ENCODE results near the gene ZNF276.

The ZNF276 gene

GRCh38 chr16:89721546-89722391 is 432 bp downstream of the ZNF276 start:
- Histone ChIP-seq H3K9me3 (ENCODE audit: control insufficient read depth, low read depth, low read length) (no peaks in the 10 kb centered on the region), H3K27me3 (ENCODE audit: control insufficient read depth, insufficient read depth, low read length) (peaks cover 45% of the 10 kb centered on the region), H3K27ac (ENCODE audit: low read length) (no peak overlapping the region), H3K4me1 (ENCODE audit: control insufficient read depth, low read depth, low read length) (no peaks in the 10 kb centered on the region), H3K36me3 (ENCODE audit: control insufficient read depth, low read depth, low read length) (peaks cover 5% of the 10 kb centered on the region), H3K4me3 (ENCODE audit: low read length) (peak overlapping the region; percentile 66), H3K9ac (ENCODE audit: low read length) (peak overlapping the region; percentile 7)

- H3K36me3 ChIP-seq (ENCODE audit: control insufficient read depth, low read depth, low read length) = peaks cover 5% of the 10 kb centered on the region
- no peaks in the 10 kb centered on the region for H3K4me1 ChIP-seq (ENCODE audit: control insufficient read depth, low read depth, low read length)
- peaks cover 44% of the 10 kb centered on the region for H3K27me3 ChIP-seq (ENCODE audit: control insufficient read depth, insufficient read depth, low read length)
- no peak overlapping the region for H3K27ac ChIP-seq (ENCODE audit: low read length)
- peak overlapping the region; percentile 7 for H3K9ac ChIP-seq (ENCODE audit: low read length)
- no peaks in the 10 kb centered on the region for H3K9me3 ChIP-seq (ENCODE audit: control insufficient read depth, low read depth, low read length)
- H3K4me3 ChIP-seq (ENCODE audit: low read length) = peak overlapping the region; percentile 66
Observed at GRCh38 chr16:89722392-89723278, 1.3 kb downstream of the ZNF276 start.

- peaks cover 35% of the 10 kb centered on the region for H3K27me3 ChIP-seq (ENCODE audit: control insufficient read depth, insufficient read depth, low read length)
- H3K4me1 ChIP-seq (ENCODE audit: control insufficient read depth, low read depth, low read length) = no peaks in the 10 kb centered on the region
- H3K9me3 ChIP-seq (ENCODE audit: control insufficient read depth, low read depth, low read length) = no peaks in the 10 kb centered on the region
- H3K4me3 ChIP-seq (ENCODE audit: low read length) = no peak overlapping the region
- H3K27ac ChIP-seq (ENCODE audit: low read length) = no peak overlapping the region
- peaks cover 5% of the 10 kb centered on the region for H3K36me3 ChIP-seq (ENCODE audit: control insufficient read depth, low read depth, low read length)
- no peak overlapping the region for H3K9ac ChIP-seq (ENCODE audit: low read length)
Observed at GRCh38 chr16:89723279-89724250, 2.2 kb downstream of the ZNF276 start.

- Histone ChIP-seq H3K9ac (ENCODE audit: low read length) (no peak overlapping the region), H3K9me3 (ENCODE audit: control insufficient read depth, low read depth, low read length) (no peaks in the 10 kb centered on the region), H3K4me3 (ENCODE audit: low read length) (no peak overlapping the region), H3K27me3 (ENCODE audit: control insufficient read depth, insufficient read depth, low read length) (peaks cover 12% of the 10 kb centered on the region), H3K4me1 (ENCODE audit: control insufficient read depth, low read depth, low read length) (peaks cover 7% of the 10 kb centered on the region), H3K36me3 (ENCODE audit: control insufficient read depth, low read depth, low read length) (peaks cover 5% of the 10 kb centered on the region), H3K27ac (ENCODE audit: low read length) (no peak overlapping the region)
Observed at GRCh38 chr16:89727406-89728120, 6.2 kb downstream of the ZNF276 start.

GRCh38 chr16:89729293-89729692 is 8.0 kb downstream of the ZNF276 start:
- H3K4me1 ChIP-seq (ENCODE audit: control insufficient read depth, low read depth, low read length) = peaks cover 7% of the 10 kb centered on the region
- no peaks in the 10 kb centered on the region for H3K9me3 ChIP-seq (ENCODE audit: control insufficient read depth, low read depth, low read length)
- H3K4me3 ChIP-seq (ENCODE audit: low read length) = no peak overlapping the region
- no peak overlapping the region for H3K27ac ChIP-seq (ENCODE audit: low read length)
- H3K36me3 ChIP-seq (ENCODE audit: control insufficient read depth, low read depth, low read length) = peaks cover 11% of the 10 kb centered on the region
- no peak overlapping the region for H3K9ac ChIP-seq (ENCODE audit: low read length)
- peaks cover 2% of the 10 kb centered on the region for H3K27me3 ChIP-seq (ENCODE audit: control insufficient read depth, insufficient read depth, low read length)

GRCh38 chr16:89729863-89730593 is 8.7 kb downstream of the ZNF276 start:
- no peak overlapping the region for H3K27ac ChIP-seq (ENCODE audit: low read length)
- no peaks in the 10 kb centered on the region for H3K9me3 ChIP-seq (ENCODE audit: control insufficient read depth, low read depth, low read length)
- H3K9ac ChIP-seq (ENCODE audit: low read length) = no peak overlapping the region
- peaks cover 7% of the 10 kb centered on the region for H3K4me1 ChIP-seq (ENCODE audit: control insufficient read depth, low read depth, low read length)
- peaks cover 10% of the 10 kb centered on the region for H3K36me3 ChIP-seq (ENCODE audit: control insufficient read depth, low read depth, low read length)
- no peak overlapping the region for H3K4me3 ChIP-seq (ENCODE audit: low read length)
- H3K27me3 ChIP-seq (ENCODE audit: control insufficient read depth, insufficient read depth, low read length) = no peaks in the 10 kb centered on the region

GRCh38 chr16:89730610-89731234 is 9.4 kb downstream of the ZNF276 start:
- Histone ChIP-seq H3K27ac (ENCODE audit: low read length) (no peak overlapping the region), H3K27me3 (ENCODE audit: control insufficient read depth, insufficient read depth, low read length) (no peaks in the 10 kb centered on the region), H3K9me3 (ENCODE audit: control insufficient read depth, low read depth, low read length) (no peaks in the 10 kb centered on the region)

GRCh38 chr16:89732142-89732917 is 11.0 kb downstream of the ZNF276 start:
- no peaks in the 10 kb centered on the region for H3K9me3 ChIP-seq (ENCODE audit: control insufficient read depth, low read depth, low read length)
- no peak overlapping the region for H3K4me3 ChIP-seq (ENCODE audit: low read length)
- H3K36me3 ChIP-seq (ENCODE audit: control insufficient read depth, low read depth, low read length) = peaks cover 23% of the 10 kb centered on the region
- H3K9ac ChIP-seq (ENCODE audit: low read length) = no peak overlapping the region
- H3K27me3 ChIP-seq (ENCODE audit: control insufficient read depth, insufficient read depth, low read length) = no peaks in the 10 kb centered on the region
- peaks cover 7% of the 10 kb centered on the region for H3K4me1 ChIP-seq (ENCODE audit: control insufficient read depth, low read depth, low read length)
- no peak overlapping the region for H3K27ac ChIP-seq (ENCODE audit: low read length)

More at GRCh38 chr16:89730610-89731234, 9.4 kb downstream of the ZNF276 start:
- Histone ChIP-seq H3K9ac (ENCODE audit: low read length) (no peak overlapping the region), H3K4me1 (ENCODE audit: control insufficient read depth, low read depth, low read length) (peaks cover 7% of the 10 kb centered on the region), H3K36me3 (ENCODE audit: control insufficient read depth, low read depth, low read length) (peaks cover 15% of the 10 kb centered on the region), H3K4me3 (ENCODE audit: low read length) (no peak overlapping the region)

GRCh38 chr16:89732918-89733242 is 11.5 kb downstream of the ZNF276 start:
- Histone ChIP-seq H3K36me3 (ENCODE audit: control insufficient read depth, low read depth, low read length) (peaks cover 29% of the 10 kb centered on the region), H3K4me3 (ENCODE audit: low read length) (no peak overlapping the region), H3K9ac (ENCODE audit: low read length) (no peak overlapping the region)

More at GRCh38 chr16:89732918-89733242, 11.5 kb downstream of the ZNF276 start:
- Histone ChIP-seq H3K9me3 (ENCODE audit: control insufficient read depth, low read depth, low read length) (no peaks in the 10 kb centered on the region), H3K27ac (ENCODE audit: low read length) (no peak overlapping the region), H3K27me3 (ENCODE audit: control insufficient read depth, insufficient read depth, low read length) (no peaks in the 10 kb centered on the region), H3K4me1 (ENCODE audit: control insufficient read depth, low read depth, low read length) (peaks cover 7% of the 10 kb centered on the region)

All from iPS-18a (cell line).